CD4-positive, alpha-beta T cell (primary cell): Measurements from ENCODE around the gene KIAA1671. TPM values are rescaled to one million over a fixed set of nuclear protein-coding genes. Genes with fewer than 3 reads are reported as not detected.
A peak's percentile ranks its signal among the peaks of the same experiment; 100 is the strongest.

Experiments
- ATAC-seq: fragments of 200-7000 bp; cut with Tn5 transposase; one replicate; pipeline ENCODE4 v1.10.0; 2022; ENCODE audit warnings: mild to moderate bottlenecking; ENCODE audit not compliant: poor library complexity
- CTCF ChIA-PET: fragments of 350-600 bp; sonication (Branson Sonifier 250); formaldehyde crosslinking; loops from one replicate; lab custom pipeline; 2021; ENCODE audit warnings: antibody characterized with exemption, inconsistent platforms; lab: Charles Lee
- POLR2A ChIA-PET: fragments of 350-600 bp; sonication (Branson Sonifier 250); formaldehyde crosslinking; loops from one replicate; lab custom pipeline; 2021; ENCODE audit warnings: antibody characterized with exemption, inconsistent platforms; lab: Charles Lee
- DNase-seq, 14 experiments: peaks; one replicate each; pipeline ENCODE4 v3.0.0-alpha.2; 2013 to 2020; ENCODE audit warnings: mixed read lengths in 2 of 14
- H3K27ac ChIP-seq, 2 donors: one replicate each; pipeline versions ENCODE4 v1.5.1 to v1.7.0; 2013; ENCODE audit warnings: low read length in 2 of 2, low read depth in 1 of 2, mild to moderate bottlenecking in 1 of 2
- H3K27me3 ChIP-seq, 2 experiments: 1 replicate in 1 of 2; 2 replicates in 1 of 2; pipeline versions ENCODE4 v1.6.1 to v1.7.0; 2013; ENCODE audit warnings: low read length in 2 of 2, control low read depth in 1 of 2, mild to moderate bottlenecking in 1 of 2, moderate library complexity in 1 of 2; ENCODE audit not compliant: insufficient read depth in 2 of 2, control insufficient read depth in 1 of 2
- H3K36me3 ChIP-seq: one replicate; pipeline ENCODE4 v1.6.1; 2013; ENCODE audit warnings: low read length, control low read depth; ENCODE audit not compliant: insufficient read depth
- H3K4me1 ChIP-seq: one replicate; pipeline ENCODE4 v1.6.1; 2013; ENCODE audit warnings: low read length, control low read depth; ENCODE audit not compliant: insufficient read depth
- H3K4me3 ChIP-seq: one replicate; pipeline ENCODE4 v1.5.1; 2013; ENCODE audit warnings: mild to moderate bottlenecking, low read length, moderate library complexity
- H3K9me3 ChIP-seq, 2 experiments: 1 replicate in 1 of 2; 2 replicates in 1 of 2; pipeline versions ENCODE4 v1.6.1 to v1.7.0; 2013; ENCODE audit warnings: low read length in 2 of 2, mild to moderate bottlenecking in 2 of 2, control low read depth in 1 of 2, moderate library complexity in 1 of 2; ENCODE audit not compliant: control insufficient read depth in 1 of 2, insufficient read depth in 1 of 2
- H3K27ac Mint-ChIP-seq: one replicate; pipeline ENCODE4 v1.8.0; 2020; ENCODE audit warnings: mixed read lengths
- H3K27me3 Mint-ChIP-seq: one replicate; pipeline ENCODE4 v1.8.0; 2021; ENCODE audit warnings: mixed read lengths
- H3K36me3 Mint-ChIP-seq: one replicate; pipeline ENCODE4 v1.8.0; 2021; ENCODE audit warnings: low read depth, mixed read lengths
- H3K4me1 Mint-ChIP-seq: one replicate; pipeline ENCODE4 v1.8.0; 2021; ENCODE audit warnings: low read depth, mixed read lengths
- H3K4me3 Mint-ChIP-seq: one replicate; pipeline ENCODE4 v1.8.0; 2020; ENCODE audit warnings: mild to moderate bottlenecking, mixed read lengths
- H3K9me3 Mint-ChIP-seq: one replicate; pipeline ENCODE4 v1.8.0; 2020; ENCODE audit warnings: mixed read lengths
- CTCF ChIP-seq: fragments of 200-600 bp; IDR thresholded peaks from one replicate; pipeline ENCODE4 v1.8.0; 2022; ENCODE audit warnings: antibody characterized with exemption, mild to moderate bottlenecking
- intact Hi-C, 2 experiments: fragments of 100-400 bp; cut with DNase I in 1 of 2; cut with micrococcal nuclease in 1 of 2; formaldehyde crosslinking; loops; one replicate each; pipeline versions ENCODE4 v1.15.1 to v1.9.0; 2023 to 2025; cut with DNase I, micrococcal nuclease
- total RNA-seq, 174 experiments: library from RNA in 2 of 174; stranded (reverse) in 2 of 174; gene quantifications; one replicate each; pipeline ENCODE4 v1.2.3 and lab custom pipeline; 2021 to 2026

Gene KIAA1671
- total RNA-seq, 2 experiments from 2014 or later: 2.6 to 2.9 TPM

GRCh38 chr22:25080855-25081254, 128.3 kb downstream of the KIAA1671 start:
- peak overlapping the region; percentile 63 for H3K27ac Mint-ChIP-seq

GRCh38 chr22:25081409-25081824, 128.9 kb downstream of the KIAA1671 start:
- TF ChIP-seq CTCF: peak; percentile 68
- Histone ChIP-seq H3K27me3 (no peaks in the 10 kb centered on the region), H3K4me1 (peaks cover 29% of the 10 kb centered on the region), H3K27ac (no peak overlapping the region), H3K4me3 (no peak overlapping the region), H3K9me3 (peaks cover 0 to 3% of the 10 kb centered on the region in 2 experiments), H3K36me3 (no peaks in the 10 kb centered on the region)
- intact Hi-C loops: loop anchor here (1.0 to 5.0 kb wide), 4 partner anchors 21 to 281 kb away; no protein-coding TSS in a partner anchor
- ATAC-seq (peak; percentile 84), DNase-seq (peak; percentile 23 to 74 (median 46))
- POLR2A ChIA-PET: interaction anchor here (0.5 to 7.3 kb wide), 3 partner anchors 9 to 23 kb away, joined by 3 to 57 read pairs (median 6); no protein-coding TSS in a partner anchor
- Mint-ChIP-seq H3K36me3 (no peaks in the 10 kb centered on the region), H3K4me1 (peaks cover 55% of the 10 kb centered on the region), H3K27ac (peak overlapping the region; percentile 63), H3K9me3 (no peaks in the 10 kb centered on the region), H3K4me3 (no peak overlapping the region), H3K27me3 (no peaks in the 10 kb centered on the region)
- CTCF ChIA-PET: interaction anchor here (0.7 to 2.4 kb wide), 10 partner anchors 9 to 55 kb away, joined by 3 to 17 read pairs (median 6); no protein-coding TSS in a partner anchor

More at GRCh38 chr22:25080855-25081254, 128.3 kb downstream of the KIAA1671 start:
- no peak for TF ChIP-seq CTCF
- ChIA-PET POLR2A (interaction anchor here (0.5 to 7.3 kb wide), 3 partner anchors 9 to 24 kb away, joined by 3 to 57 read pairs (median 6); no protein-coding TSS in a partner anchor), CTCF (interaction anchor here (1.3 to 2.4 kb wide), 5 partner anchors 9 to 32 kb away, joined by 3 to 17 read pairs (median 8); no protein-coding TSS in a partner anchor)
- no peak for ATAC-seq
- no peaks in the 10 kb centered on the region for H3K36me3 Mint-ChIP-seq
- H3K4me1 ChIP-seq: peaks cover 35% of the 10 kb centered on the region
- intact Hi-C loops: loop anchor here (1.0 to 5.0 kb wide), 4 partner anchors 21 to 281 kb away; no protein-coding TSS in a partner anchor
- no peak for DNase-seq
- H3K27me3 Mint-ChIP-seq: no peaks in the 10 kb centered on the region
- H3K9me3 ChIP-seq: peaks cover 0 to 3% of the 10 kb centered on the region in 2 experiments
- no peaks in the 10 kb centered on the region for H3K27me3 ChIP-seq
- H3K36me3 ChIP-seq: no peaks in the 10 kb centered on the region
- H3K4me1 Mint-ChIP-seq: peaks cover 55% of the 10 kb centered on the region
- H3K4me3 Mint-ChIP-seq: no peak overlapping the region
- no peak overlapping the region for H3K4me3 ChIP-seq
- H3K27ac ChIP-seq: no peak overlapping the region
- no peaks in the 10 kb centered on the region for H3K9me3 Mint-ChIP-seq

GRCh38 chr22:25082096-25082495, 129.6 kb downstream of the KIAA1671 start:
- H3K4me1 ChIP-seq: peaks cover 22% of the 10 kb centered on the region
- H3K9me3 Mint-ChIP-seq: no peaks in the 10 kb centered on the region
- ChIA-PET POLR2A (interaction anchor here (2.0 to 7.3 kb wide), 2 partner anchors 10 to 13 kb away, joined by 6 to 57 read pairs; no protein-coding TSS in a partner anchor), CTCF (interaction anchor here (0.7 to 2.4 kb wide), 10 partner anchors 10 to 54 kb away, joined by 3 to 17 read pairs (median 6); no protein-coding TSS in a partner anchor)
- peaks cover 52% of the 10 kb centered on the region for H3K4me1 Mint-ChIP-seq
- H3K27me3 Mint-ChIP-seq: no peaks in the 10 kb centered on the region
- no peaks in the 10 kb centered on the region for H3K36me3 Mint-ChIP-seq
- no peaks in the 10 kb centered on the region for H3K27me3 ChIP-seq
- ATAC-seq (no peak), DNase-seq (no peak)
- H3K27ac ChIP-seq: no peak overlapping the region
- no peak overlapping the region for H3K4me3 Mint-ChIP-seq
- no peak overlapping the region for H3K27ac Mint-ChIP-seq
- no peak for TF ChIP-seq CTCF
- H3K36me3 ChIP-seq: no peaks in the 10 kb centered on the region
- intact Hi-C loops: loop anchor here in 1 of 2 experiments (5.0 kb wide), 1 partner anchor 280 kb away; no protein-coding TSS in a partner anchor
- peaks cover 0 to 3% of the 10 kb centered on the region in 2 experiments for H3K9me3 ChIP-seq
- no peak overlapping the region for H3K4me3 ChIP-seq
